Lower lobe of right lung (tissue), 2 donors: ENCODE results near the gene RPTOR. TPM values are rescaled to one million over a fixed set of nuclear protein-coding genes. Genes with fewer than 3 reads are reported as not detected.

Experiments
- ATAC-seq, 2 donors: fragments of 200-7000 bp; cut with Tn5 transposase; one replicate each; pipeline ENCODE4 v1.9.1; 2020 to 2022; ENCODE audit warnings: mild to moderate bottlenecking in 2 of 2, moderate library complexity in 2 of 2
- DNase-seq: peaks from one replicate; pipeline ENCODE4 v3.0.0-alpha.2; 2020
- H3K27ac ChIP-seq: fragments of 200-600 bp; one replicate; pipeline ENCODE4 v1.8.0; 2022
- H3K27me3 ChIP-seq: fragments of 200-600 bp; one replicate; pipeline ENCODE4 v1.8.0; 2022; ENCODE audit warnings: low read depth
- H3K36me3 ChIP-seq: fragments of 200-600 bp; one replicate; pipeline ENCODE4 v1.8.0; 2022; ENCODE audit warnings: mild to moderate bottlenecking
- H3K4me1 ChIP-seq: fragments of 200-600 bp; one replicate; pipeline ENCODE4 v1.8.0; 2022
- H3K4me3 ChIP-seq: fragments of 200-600 bp; one replicate; pipeline ENCODE4 v1.8.0; 2022; ENCODE audit warnings: mild to moderate bottlenecking
- H3K9me3 ChIP-seq: fragments of 200-600 bp; one replicate; pipeline ENCODE4 v1.8.0; 2022
- CTCF ChIP-seq: fragments of 200-600 bp; IDR thresholded peaks from one replicate; pipeline ENCODE4 v1.8.0; 2022; ENCODE audit warnings: antibody characterized with exemption, mild to moderate bottlenecking
- intact Hi-C: fragments of 100-400 bp; cut with DNase I; formaldehyde crosslinking; loops from one replicate; pipeline ENCODE4 v1.11.0; 2022
- total RNA-seq: library from RNA; stranded (reverse); fragmentation: NEBNext Ultra II Directional; extraction: Animal tissue kit (Norgen Biotek cat#: 25700); gene quantifications from one replicate; pipeline ENCODE4 v1.2.1, GENCODE V29; 2021
- donor health status: DM: no; HTN: yes; CAD: no; lungs with severe emphysema.

RPTOR gene
- total RNA-seq, 1 donor from 2014 or later, result 34.0 TPM

GRCh38 chr17:80591788-80592187 is 47.1 kb downstream of the RPTOR start:
- Histone ChIP-seq H3K4me1 (no peaks in the 10 kb centered on the region), H3K4me3 (no peak overlapping the region), H3K27ac (no peak overlapping the region), H3K9me3 (no peaks in the 10 kb centered on the region), H3K36me3 (no peaks in the 10 kb centered on the region), H3K27me3 (no peaks in the 10 kb centered on the region)
- intact Hi-C loops, result no loop called here
- no peak for DNase-seq
- no peak for ATAC-seq
- TF ChIP-seq CTCF, result no peak

DNA sequence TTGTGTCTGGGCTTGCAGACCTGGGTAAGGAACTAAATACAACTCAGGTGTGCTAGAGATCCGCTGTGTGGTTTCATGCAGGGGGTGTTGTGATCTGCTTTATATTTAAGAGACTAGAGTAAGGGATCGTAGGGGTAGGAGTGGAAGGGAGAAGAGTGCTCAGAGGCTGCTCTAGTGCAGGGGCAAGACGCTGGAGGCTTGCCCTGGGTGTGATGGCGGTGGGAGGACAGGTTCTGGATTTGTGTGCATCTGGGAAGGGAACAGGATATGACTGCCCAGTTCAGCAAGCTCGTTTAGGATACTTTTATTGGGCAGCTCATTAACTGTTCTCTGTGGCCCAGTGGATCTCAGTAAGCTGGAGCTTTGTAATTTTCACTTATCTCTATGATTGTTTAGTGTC is 47.6 kb downstream of the RPTOR start:
- Histone ChIP-seq H3K4me3 (no peak overlapping the region), H3K36me3 (no peaks in the 10 kb centered on the region), H3K4me1 (no peaks in the 10 kb centered on the region), H3K27ac (no peak overlapping the region), H3K9me3 (no peaks in the 10 kb centered on the region), H3K27me3 (no peaks in the 10 kb centered on the region)
- TF ChIP-seq CTCF, result no peak
- ATAC-seq (no peak), DNase-seq (no peak)
- intact Hi-C loops, result no loop called here

DNA sequence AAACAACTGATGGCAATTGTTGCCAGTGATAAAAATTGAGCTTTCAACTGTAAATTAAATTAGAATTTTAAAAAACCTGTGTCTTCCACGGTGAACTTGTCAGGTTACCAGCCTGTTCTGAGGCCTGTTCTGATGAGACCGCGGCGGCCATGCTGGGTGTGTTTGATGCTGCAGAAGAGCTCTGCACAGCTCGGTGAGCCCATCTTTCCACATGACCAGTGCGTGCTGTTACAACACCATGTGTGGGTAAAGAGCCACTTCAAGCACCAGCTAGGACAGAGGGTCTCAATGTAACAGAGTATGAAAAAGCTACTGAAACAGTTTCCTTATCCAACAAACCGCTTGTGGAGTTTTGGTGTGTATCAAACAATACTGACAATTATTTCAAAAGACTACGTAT is 48.5 kb downstream of the RPTOR start:
- Histone ChIP-seq H3K4me3 (no peak overlapping the region), H3K36me3 (no peaks in the 10 kb centered on the region), H3K27ac (no peak overlapping the region), H3K9me3 (no peaks in the 10 kb centered on the region), H3K4me1 (no peaks in the 10 kb centered on the region), H3K27me3 (no peaks in the 10 kb centered on the region)
- ATAC-seq (no peak), DNase-seq (no peak)
- TF ChIP-seq CTCF, result no peak
- intact Hi-C loops, result no loop called here

DNA sequence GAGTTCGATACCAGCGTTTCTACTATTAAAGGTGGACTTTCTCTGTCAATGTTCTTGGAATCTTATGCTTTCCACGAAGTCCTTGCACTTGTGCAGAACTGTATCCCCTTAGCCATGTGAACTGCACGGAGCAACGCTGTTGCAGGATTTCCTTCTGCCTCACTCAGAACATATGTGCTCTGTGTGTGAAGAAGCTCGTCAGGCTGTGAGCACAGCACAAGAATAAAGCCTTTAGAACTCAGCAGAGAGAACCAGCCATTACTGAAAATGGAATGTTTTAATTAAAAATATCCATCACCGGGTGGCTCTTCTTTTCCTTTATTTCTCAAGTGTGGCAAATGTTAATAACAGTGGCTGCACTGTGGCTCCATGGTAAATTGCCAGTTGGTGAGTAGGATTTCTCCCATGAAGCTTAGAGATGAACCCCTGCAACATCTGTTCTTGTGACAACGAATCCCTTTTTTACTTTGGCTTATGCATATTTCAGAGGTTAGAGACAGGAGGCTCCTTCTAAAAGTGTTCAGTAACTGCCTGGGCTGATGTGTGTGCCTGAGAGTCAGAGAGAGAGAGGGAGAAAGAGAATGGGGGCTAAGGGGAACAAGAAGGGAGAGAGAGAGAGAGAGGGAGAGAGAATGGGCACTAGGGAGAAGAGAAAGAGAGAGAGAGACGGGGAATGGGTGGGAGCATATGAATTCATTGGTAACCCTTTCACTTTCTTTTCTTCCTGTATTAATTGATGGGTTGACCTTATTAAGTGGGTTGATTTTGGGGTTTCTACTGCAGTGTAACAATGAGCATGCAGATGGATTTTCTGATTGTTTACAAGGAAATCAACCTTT is 50.0 kb downstream of the RPTOR start:
- Histone ChIP-seq H3K4me1 (peaks cover 5% of the 10 kb centered on the region), H3K36me3 (no peaks in the 10 kb centered on the region), H3K27ac (no peak overlapping the region), H3K27me3 (no peaks in the 10 kb centered on the region), H3K9me3 (no peaks in the 10 kb centered on the region), H3K4me3 (no peak overlapping the region)
- no peak for TF ChIP-seq CTCF
- DNase-seq (no peak), ATAC-seq (no peak)
- intact Hi-C loops, result no loop called here

GRCh38 chr17:80596760-80597608 is 52.3 kb downstream of the RPTOR start:
- TF ChIP-seq CTCF, result no peak
- H3K36me3 ChIP-seq, result no peaks in the 10 kb centered on the region
- H3K9me3 ChIP-seq, result no peaks in the 10 kb centered on the region
- H3K27me3 ChIP-seq, result no peaks in the 10 kb centered on the region
- H3K4me3 ChIP-seq, result no peak overlapping the region
- ATAC-seq (no peak), DNase-seq (no peak)
- intact Hi-C loops, result no loop called here
- H3K4me1 ChIP-seq, result peaks cover 18% of the 10 kb centered on the region
- H3K27ac ChIP-seq, result no peak overlapping the region
